PFSK-1 (cell line): ENCODE results near the gene DNAH2.

Experiments
- POLR2AphosphoS5 ChIP-seq: IDR thresholded peaks from 2 replicates; pipeline ENCODE4 v1.6.1; 2012; ENCODE audit warnings: low read depth, mild to moderate bottlenecking, control low read depth, low read length, moderate library complexity
- TAF1 ChIP-seq: IDR thresholded peaks from 2 replicates; pipeline ENCODE4 v1.6.1; 2012; ENCODE audit warnings: low read length, control low read depth, borderline replicate concordance; ENCODE audit not compliant: insufficient read depth
- TF ChIP-seq, protein P1 (sequence below), 2 experiments: IDR thresholded peaks; 2 replicates each; pipeline versions ENCODE4 v1.6.1 to v1.8.0; 2011 to 2012; ENCODE audit warnings: low read depth in 2 of 2, low read length in 2 of 2, control low read depth in 1 of 2, inconsistent platforms in 1 of 2, mild to moderate bottlenecking in 1 of 2, moderate library complexity in 1 of 2; ENCODE audit not compliant: insufficient read depth in 1 of 2

DNA sequence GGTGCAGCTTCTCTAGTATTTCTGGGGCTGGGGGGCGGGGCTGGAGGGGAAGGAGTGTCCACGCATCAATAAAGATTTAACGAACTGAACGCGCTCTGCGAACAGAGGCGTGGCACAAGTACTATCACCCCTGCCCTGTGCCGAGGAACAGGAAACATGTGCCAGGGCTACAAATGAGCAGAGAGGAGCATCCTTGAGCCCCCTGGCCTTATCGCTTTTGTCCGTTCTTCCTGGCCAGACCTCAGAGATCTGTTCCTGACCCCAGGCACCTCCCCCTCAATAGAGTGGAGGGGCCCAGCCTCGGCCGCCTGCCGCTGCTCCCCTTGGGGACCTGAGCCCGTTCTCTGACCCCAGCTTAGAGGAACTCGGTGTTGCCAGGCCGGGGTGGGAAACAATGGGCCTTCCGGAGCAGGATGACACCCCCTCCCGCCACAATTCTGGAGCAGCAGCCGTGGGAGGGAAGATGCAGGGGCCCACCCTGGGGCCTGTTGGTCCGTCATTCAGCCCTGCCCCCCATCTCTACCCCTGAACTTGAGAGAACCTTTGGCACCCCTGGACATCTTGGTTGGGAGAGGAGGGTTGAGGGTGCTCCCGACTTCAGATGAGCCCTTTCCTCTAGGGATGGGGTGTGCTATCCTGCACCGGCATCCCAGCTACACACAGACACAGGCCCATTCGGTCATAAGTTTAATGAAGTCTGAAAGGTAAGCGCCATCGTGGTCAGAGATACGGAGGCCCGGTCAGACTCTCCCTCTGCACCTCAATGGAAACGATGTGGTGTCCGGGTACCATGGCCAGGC lies 138.7 kb downstream of the DNAH2 start:
- 0 out of 2 replicates have a peak, but pooled peaks have one; percentile 39 for TF ChIP-seq POLR2AphosphoS5
- TF ChIP-seq, protein P1, sequence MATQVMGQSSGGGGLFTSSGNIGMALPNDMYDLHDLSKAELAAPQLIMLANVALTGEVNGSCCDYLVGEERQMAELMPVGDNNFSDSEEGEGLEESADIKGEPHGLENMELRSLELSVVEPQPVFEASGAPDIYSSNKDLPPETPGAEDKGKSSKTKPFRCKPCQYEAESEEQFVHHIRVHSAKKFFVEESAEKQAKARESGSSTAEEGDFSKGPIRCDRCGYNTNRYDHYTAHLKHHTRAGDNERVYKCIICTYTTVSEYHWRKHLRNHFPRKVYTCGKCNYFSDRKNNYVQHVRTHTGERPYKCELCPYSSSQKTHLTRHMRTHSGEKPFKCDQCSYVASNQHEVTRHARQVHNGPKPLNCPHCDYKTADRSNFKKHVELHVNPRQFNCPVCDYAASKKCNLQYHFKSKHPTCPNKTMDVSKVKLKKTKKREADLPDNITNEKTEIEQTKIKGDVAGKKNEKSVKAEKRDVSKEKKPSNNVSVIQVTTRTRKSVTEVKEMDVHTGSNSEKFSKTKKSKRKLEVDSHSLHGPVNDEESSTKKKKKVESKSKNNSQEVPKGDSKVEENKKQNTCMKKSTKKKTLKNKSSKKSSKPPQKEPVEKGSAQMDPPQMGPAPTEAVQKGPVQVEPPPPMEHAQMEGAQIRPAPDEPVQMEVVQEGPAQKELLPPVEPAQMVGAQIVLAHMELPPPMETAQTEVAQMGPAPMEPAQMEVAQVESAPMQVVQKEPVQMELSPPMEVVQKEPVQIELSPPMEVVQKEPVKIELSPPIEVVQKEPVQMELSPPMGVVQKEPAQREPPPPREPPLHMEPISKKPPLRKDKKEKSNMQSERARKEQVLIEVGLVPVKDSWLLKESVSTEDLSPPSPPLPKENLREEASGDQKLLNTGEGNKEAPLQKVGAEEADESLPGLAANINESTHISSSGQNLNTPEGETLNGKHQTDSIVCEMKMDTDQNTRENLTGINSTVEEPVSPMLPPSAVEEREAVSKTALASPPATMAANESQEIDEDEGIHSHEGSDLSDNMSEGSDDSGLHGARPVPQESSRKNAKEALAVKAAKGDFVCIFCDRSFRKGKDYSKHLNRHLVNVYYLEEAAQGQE (IDR thresholded peaks at IDR 0.05; ENCODE audit: insufficient read depth in 1 of 2, low read depth in 2 of 2, low read length in 2 of 2): peak in 1 of 2 experiments; percentile 51; a peak in 1 of 4 replicates
- peak; percentile 35; the same call in 1 of the 2 replicates for TF ChIP-seq TAF1
